ENCODE measurements around the gene CYS1. TPM values are rescaled to one million over a fixed set of nuclear protein-coding genes. Genes with fewer than 3 reads are reported as not detected.
"Not testable (repeated sequence)": the region's sequence is repeated elsewhere in the genome, so short reads cannot be mapped to it uniquely, and the experiment has no call there.

CYS1 gene
- polyA plus RNA-seq, 2 of the 4 experiments (the other 2 are of a cell fraction), result 0.68 to 1.1 TPM

GRCh38 chr2:10109311-10109710, 29.1 kb upstream of the CYS1 start:
- Histone ChIP-seq H3K4me3 (no peak overlapping the region), H3K4me1 (peaks cover 7% of the 10 kb centered on the region; the same call in 1 of the 3 replicates), H3K27ac (no peak overlapping the region), H3K9me3 (no peaks in the 10 kb centered on the region), H3K4me2 (no peak overlapping the region)
- ChIA-PET CTCF (interaction anchor here (0.6 to 2.4 kb wide), 5 partner anchors 10 to 300 kb away, joined by 3 to 7 read pairs (median 5); no protein-coding TSS in a partner anchor), POLR2A (no interaction called here)
- no peak for FAIRE-seq
- ATAC-seq, result no peak
- no peak for DNase-seq (ENCODE audit: low read depth in 1 of 2, low spot score in 1 of 2)
- no peak for TF ChIP-seq PBX3 (IDR thresholded peaks at IDR 0.05)
- TF ChIP-seq CTCF (IDR thresholded peaks at IDR 0.05), result no peak
- TF ChIP-seq NPAS2 (CRISPR knock-in tag; IDR thresholded peaks at IDR 0.05; ENCODE audit: borderline replicate concordance), result no peak
- no peak for TF ChIP-seq MAZ (IDR thresholded peaks at IDR 0.05; ENCODE audit: borderline replicate concordance, low read depth, low read length)
- TF ChIP-seq MAX (IDR thresholded peaks at IDR 0.05), result no peak
- no peak for TF ChIP-seq RAD21 (conservative IDR thresholded peaks at IDR 0.05 in 1 of 2, IDR thresholded peaks at IDR 0.05 in 1 of 2)
- TF ChIP-seq RFX5 (IDR thresholded peaks at IDR 0.05), result no peak
- TF ChIP-seq EHF (CRISPR knock-in tag; IDR thresholded peaks at IDR 0.05), result no peak
- no peak for TF ChIP-seq ELK1 (IDR thresholded peaks at IDR 0.05; ENCODE audit: low read depth, low read length)
- no peak for TF ChIP-seq NR3C1 (IDR thresholded peaks at IDR 0.05)
- no peak for TF ChIP-seq RCOR1 (IDR thresholded peaks at IDR 0.05; ENCODE audit: low read depth, low read length)
- no peak for TF ChIP-seq PHF8 (IDR thresholded peaks at IDR 0.05; ENCODE audit: borderline replicate concordance, low read depth)
- no peak for TF ChIP-seq HEYL (CRISPR knock-in tag; IDR thresholded peaks at IDR 0.05)
- no peak for TF ChIP-seq EHMT2 (IDR thresholded peaks at IDR 0.05; ENCODE audit: low read depth)
- TF ChIP-seq CBX2 (IDR thresholded peaks at IDR 0.05; ENCODE audit: borderline replicate concordance, low read depth), result no peak

- FAIRE-seq; H3K4me1 ChIP-seq; DNase-seq (ENCODE audit: low read depth in 1 of 2, low spot score in 1 of 2); H3K9me3 ChIP-seq; H3K4me2 ChIP-seq; H3K4me3 ChIP-seq; ATAC-seq; POLR2A ChIA-PET; H3K27ac ChIP-seq: not testable (repeated sequence)
- CTCF ChIA-PET, result interaction anchor here (0.6 to 3.7 kb wide), 7 partner anchors 8 to 330 kb away, joined by 3 to 33 read pairs (median 8); no protein-coding TSS in a partner anchor
Measured at GRCh38 chr2:10104906-10105305, 24.7 kb upstream of the CYS1 start.

GRCh38 chr2:10103179-10103578, 23.0 kb upstream of the CYS1 start:
- no peak overlapping the region for H3K27ac ChIP-seq
- ChIA-PET POLR2A (no interaction called here), CTCF (interaction anchor here (0.6 to 2.2 kb wide), 4 partner anchors 9 to 332 kb away, joined by 3 to 13 read pairs (median 6); no protein-coding TSS in a partner anchor)
- H3K4me2 ChIP-seq, result no peak overlapping the region
- H3K4me1 ChIP-seq, result peaks cover 7% of the 10 kb centered on the region; the same call in 1 of the 3 replicates
- H3K9me3 ChIP-seq, result no peaks in the 10 kb centered on the region
- WGBS (ENCODE audit: missing lambda C conversion rate), result 85% methylated on average over 6 of the region's 6 CpGs
- ATAC-seq (no peak), DNase-seq (ENCODE audit: low read depth in 1 of 2, low spot score in 1 of 2) (no peak), FAIRE-seq (no peak)
- no peak for TF ChIP-seq HEYL (CRISPR knock-in tag; IDR thresholded peaks at IDR 0.05)
- TF ChIP-seq SREBF2 (IDR thresholded peaks at IDR 0.05), result no peak
- TF ChIP-seq ZSCAN20 (CRISPR knock-in tag; IDR thresholded peaks at IDR 0.05), result no peak
- no peak for TF ChIP-seq CBX8 (IDR thresholded peaks at IDR 0.05)
- no peak for TF ChIP-seq PBX3 (IDR thresholded peaks at IDR 0.05)
- no peak for TF ChIP-seq TFCP2L1 (CRISPR knock-in tag; IDR thresholded peaks at IDR 0.05)
- TF ChIP-seq RNF2 (IDR thresholded peaks at IDR 0.05; ENCODE audit: borderline replicate concordance, low read depth), result no peak
- TF ChIP-seq E2F6 (IDR thresholded peaks at IDR 0.05; ENCODE audit: borderline replicate concordance, low read depth), result no peak
- no peak for TF ChIP-seq ZFP36 (IDR thresholded peaks at IDR 0.05; ENCODE audit: borderline replicate concordance, partially characterized antibody)
- TF ChIP-seq JUN (IDR thresholded peaks at IDR 0.05), result no peak
- H3K4me3 ChIP-seq, result no peak overlapping the region
